HepG2 (cell line): ENCODE measurements around the gene FKBP1A. TPM values are rescaled to one million over a fixed set of nuclear protein-coding genes. Genes with fewer than 3 reads are reported as not detected.

Source experiments
- ARID3A ChIP-seq: IDR thresholded peaks from 2 replicates; pipeline ENCODE4 v1.6.1; 2012; ENCODE audit warnings: low read depth, low read length, improper control_type of control experiment
- CAMTA2 ChIP-seq: sonication (generic); formaldehyde crosslinking; IDR thresholded peaks from 2 replicates; pipeline ENCODE4 v1.4.0; 2020; ENCODE audit warnings: mild to moderate bottlenecking, missing genetic modification reagents, borderline replicate concordance
- FOXA3 ChIP-seq: IDR thresholded peaks from 2 replicates; pipeline ENCODE4 v1.6.1; 2016; ENCODE audit warnings: missing genetic modification reagents, missing compliant biosample characterization
- FOXP1 ChIP-seq, 2 experiments: fragments of 450-650 bp in 1 of 2; IDR thresholded peaks; 2 replicates each; pipeline ENCODE4 v1.6.1; 2017 to 2018; ENCODE audit warnings: antibody characterized with exemption in 1 of 2
- HNF4G ChIP-seq, 2 experiments: sonication (generic) in 1 of 2; formaldehyde crosslinking in 1 of 2; IDR thresholded peaks; 2 replicates each; pipeline versions ENCODE4 v1.4.0 to v1.6.1; 2011 to 2020; ENCODE audit warnings: borderline replicate concordance in 2 of 2, low read depth in 2 of 2, mild to moderate bottlenecking in 2 of 2, low read length in 1 of 2, missing genetic modification reagents in 1 of 2, moderate library complexity in 1 of 2
- NR2C2 ChIP-seq: sonication (generic); formaldehyde crosslinking; IDR thresholded peaks from 2 replicates; pipeline ENCODE4 v1.4.0; 2020; ENCODE audit warnings: missing genetic modification reagents, mild to moderate bottlenecking, moderate library complexity, borderline replicate concordance
- ZNF274 ChIP-seq: sonication (generic); formaldehyde crosslinking; IDR thresholded peaks from 2 replicates; pipeline ENCODE4 v1.5.1; 2020; ENCODE audit warnings: mild to moderate bottlenecking, missing genetic modification reagents
- ZNF644 ChIP-seq: IDR thresholded peaks from 2 replicates; pipeline ENCODE4 v1.6.1; 2016; ENCODE audit warnings: low read depth
- ZSCAN5A ChIP-seq: sonication (generic); formaldehyde crosslinking; IDR thresholded peaks from 2 replicates; pipeline ENCODE4 v1.8.0; 2022; ENCODE audit warnings: mild to moderate bottlenecking, missing genetic modification reagents, borderline replicate concordance
- polyA plus RNA-seq, 8 experiments: library from polyadenylated mRNA; depleted of rRNA in 3 of 8; stranded (reverse) in 7 of 8; unstranded in 1 of 8; fragments of >200 nt; fragmentation: Illumina TruSeq in 4 of 8; extraction: Trizol in 4 of 8; gene quantifications; 2 replicates each; pipeline versions ENCODE4 v1.2.1 to v1.2.3, GENCODE V29; 2011 to 2016; ENCODE audit warnings: low read depth in 4 of 8, missing spikeins in 1 of 8, mixed read lengths in 1 of 8; ENCODE audit not compliant: insufficient read depth in 1 of 8
- total RNA-seq, 5 experiments: library from RNA; depleted of rRNA; stranded (reverse); fragments of >200 nt; fragmentation: Illumina TruSeq; extraction: Trizol; gene quantifications; 2 replicates each; pipeline ENCODE4 v1.2.3, GENCODE V29; 2016; ENCODE audit warnings: low read depth in 1 of 5

The FKBP1A gene
- total and polyA plus RNA-seq, 2 of the 13 experiments (the other 11 are each of a cell fraction or from before 2014, with no cell fraction given) = 119 to 468 TPM

- TF ChIP-seq ZSCAN5A (CRISPR knock-in tag) = no peak
- peak; percentile 48; the same call in 1 of the 2 replicates for TF ChIP-seq ZNF644
- peak; percentile 38; the same call in 1 of the 2 replicates for TF ChIP-seq NR2C2 (CRISPR knock-in tag)
- TF ChIP-seq CAMTA2 (CRISPR knock-in tag) = no peak
- no peak for TF ChIP-seq FOXP1 (IDR thresholded peaks at IDR 0.05)
- 0 out of 2 replicates have a peak, but pooled peaks have one; percentile 27 for TF ChIP-seq FOXP1 (CRISPR knock-in tag; IDR thresholded peaks at IDR 0.05)
- TF ChIP-seq HNF4G (IDR thresholded peaks at IDR 0.05; ENCODE audit: borderline replicate concordance, low read depth, low read length) = peak; percentile 65
- TF ChIP-seq HNF4G (CRISPR knock-in tag; IDR thresholded peaks at IDR 0.05; ENCODE audit: borderline replicate concordance, low read depth) = no peak
- peak; percentile 67 for TF ChIP-seq ARID3A
- no peak for TF ChIP-seq ZNF274 (CRISPR knock-in tag)
- peak; percentile 22; the same call in 1 of the 2 replicates for TF ChIP-seq FOXA3
Measured at GRCh38 chr20:1401451-1401907, 8.6 kb upstream of the FKBP1A start (continued).
